ENCODE results near the gene COA1.

GRCh38 chr7:43735802-43736603 is 6.7 kb upstream of the COA1 start:
- TF ChIP-seq CTCF (IDR thresholded peaks at IDR 0.05; ENCODE audit: low read depth, low read length, poor library complexity, severe bottlenecking) (no peak), EZH2phosphoT487 (IDR thresholded peaks at IDR 0.05; ENCODE audit: borderline replicate concordance, low read length) (no peak)
